K562 (cell line): Measurements from ENCODE around the gene DEFB108B.
"Not testable (repeated sequence)": the region's sequence is repeated elsewhere in the genome, so short reads cannot be mapped to it uniquely, and the experiment has no call there.

Source experiments
- KAT2B ChIP-seq: IDR thresholded peaks from one replicate; pipeline ENCODE4 v1.6.1; 2012; ENCODE audit warnings: low read depth, mild to moderate bottlenecking, control low read depth, inconsistent platforms, low read length, moderate library complexity
- KAT7 ChIP-seq: sonication (generic); formaldehyde crosslinking; IDR thresholded peaks from 2 replicates; pipeline ENCODE4 v1.8.0; 2022; ENCODE audit warnings: missing genetic modification reagents, mild to moderate bottlenecking, borderline replicate concordance
- KDM1A ChIP-seq, 2 experiments: fragments of 450-650 bp; IDR thresholded peaks; 2 replicates each; pipeline ENCODE4 v1.6.1; 2016; ENCODE audit warnings: mild to moderate bottlenecking in 2 of 2
- RBM14 ChIP-seq: fragments of 200-400 bp; formaldehyde crosslinking; IDR thresholded peaks from 2 replicates; pipeline ENCODE4 v1.6.1; 2018; ENCODE audit warnings: low read depth, mild to moderate bottlenecking, low read length, moderate library complexity, borderline replicate concordance; ENCODE audit not compliant: insufficient read depth
- SAFB2 ChIP-seq: fragments of 200-400 bp; formaldehyde crosslinking; IDR thresholded peaks from 2 replicates; pipeline ENCODE4 v1.6.1; 2018; ENCODE audit warnings: borderline replicate concordance, low read length, low read depth, moderate library complexity; ENCODE audit not compliant: severe bottlenecking
- SIX5 ChIP-seq, 2 experiments: IDR thresholded peaks; 2 replicates each; pipeline ENCODE4 v1.6.1; 2011; ENCODE audit warnings: low read length in 2 of 2, borderline replicate concordance in 1 of 2, low read depth in 1 of 2, mild to moderate bottlenecking in 1 of 2, moderate library complexity in 1 of 2; ENCODE audit not compliant: insufficient read depth in 1 of 2
- TF ChIP-seq, protein P1 (sequence below): sonication (generic); formaldehyde crosslinking; IDR thresholded peaks from 2 replicates; pipeline ENCODE4 v1.5.0; 2020; ENCODE audit warnings: missing genetic modification reagents

DNA sequence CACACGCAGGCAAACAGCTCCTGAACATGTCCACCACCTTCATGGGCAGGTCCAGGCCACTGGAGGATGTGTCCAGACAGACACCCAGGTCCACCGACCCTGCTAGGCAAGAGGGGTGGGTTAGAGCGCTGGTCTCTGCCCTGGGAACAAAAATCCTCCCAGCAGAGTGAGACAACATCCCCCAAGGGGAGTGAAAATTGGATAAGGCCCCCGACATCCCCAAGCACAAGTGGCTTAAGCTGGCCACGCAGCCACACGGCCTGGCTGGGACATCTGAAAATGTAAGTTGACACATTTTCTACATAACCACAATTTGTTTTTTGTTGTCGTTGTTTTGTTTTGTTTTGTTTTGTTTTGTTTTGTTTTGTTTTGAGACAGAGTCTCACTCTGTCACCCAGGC, 30.1 kb upstream of the DEFB108B start:
- not testable (repeated sequence) for TF ChIP-seq SAFB2; SIX5 (IDR thresholded peaks at IDR 0.05; ENCODE audit: borderline replicate concordance in 1 of 2, insufficient read depth in 1 of 2, low read depth in 1 of 2, low read length in 2 of 2); KAT2B; KAT7 (CRISPR knock-in tag); KDM1A (IDR thresholded peaks at IDR 0.05); RBM14
- TF ChIP-seq, protein P1, sequence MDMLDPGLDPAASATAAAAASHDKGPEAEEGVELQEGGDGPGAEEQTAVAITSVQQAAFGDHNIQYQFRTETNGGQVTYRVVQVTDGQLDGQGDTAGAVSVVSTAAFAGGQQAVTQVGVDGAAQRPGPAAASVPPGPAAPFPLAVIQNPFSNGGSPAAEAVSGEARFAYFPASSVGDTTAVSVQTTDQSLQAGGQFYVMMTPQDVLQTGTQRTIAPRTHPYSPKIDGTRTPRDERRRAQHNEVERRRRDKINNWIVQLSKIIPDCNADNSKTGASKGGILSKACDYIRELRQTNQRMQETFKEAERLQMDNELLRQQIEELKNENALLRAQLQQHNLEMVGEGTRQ (CRISPR knock-in tag) = not testable (repeated sequence)
